Spleen (tissue), 11 donors: ENCODE measurements around the gene CLEC1B. TPM values are rescaled to one million over a fixed set of nuclear protein-coding genes. Genes with fewer than 3 reads are reported as not detected.

Experiments
- DNase-seq: peaks from one replicate; pipeline ENCODE4 v3.0.0-alpha.2; 2020
- H3K27ac ChIP-seq, 8 donors: fragments of 200-600 bp; sonication (generic) in 7 of 8; 1 replicate in 4 of 8; 2 replicates in 4 of 8; pipeline versions ENCODE4 v1.5.0 to v1.8.0; 2016 to 2021; ENCODE audit warnings: inconsistent platforms in 4 of 8, mild to moderate bottlenecking in 4 of 8, moderate library complexity in 1 of 8
- H3K27me3 ChIP-seq, 7 donors: fragments of 200-600 bp; sonication (generic) in 6 of 7; replicated peaks in 1 of 7; 1 replicate in 4 of 7; 2 replicates in 3 of 7; pipeline versions ENCODE4 v1.5.0 to v1.8.0; 2016 to 2021; ENCODE audit warnings: inconsistent platforms in 3 of 7, mild to moderate bottlenecking in 1 of 7
- H3K36me3 ChIP-seq, 6 donors: fragments of 200-600 bp; sonication (generic) in 5 of 6; 1 replicate in 4 of 6; 2 replicates in 2 of 6; pipeline versions ENCODE4 v1.5.0 to v1.8.0; 2016 to 2021; ENCODE audit warnings: inconsistent platforms in 2 of 6
- H3K4me1 ChIP-seq, 6 donors: fragments of 200-600 bp; sonication (generic) in 5 of 6; 1 replicate in 3 of 6; 2 replicates in 3 of 6; pipeline versions ENCODE4 v1.5.0 to v1.8.0; 2016 to 2021; ENCODE audit warnings: inconsistent platforms in 3 of 6
- H3K4me3 ChIP-seq, 8 donors: fragments of 200-600 bp; sonication (generic) in 7 of 8; 1 replicate in 4 of 8; 2 replicates in 4 of 8; pipeline versions ENCODE4 v1.5.0 to v1.8.0; 2016 to 2021; ENCODE audit warnings: inconsistent platforms in 4 of 8, mild to moderate bottlenecking in 4 of 8, moderate library complexity in 2 of 8
- H3K9me3 ChIP-seq, 8 donors: fragments of 200-600 bp; sonication (generic) in 7 of 8; 1 replicate in 4 of 8; 2 replicates in 4 of 8; pipeline versions ENCODE4 v1.5.0 to v1.8.0; 2016 to 2021; ENCODE audit warnings: inconsistent platforms in 4 of 8
- POLR2A ChIP-seq, 3 donors: fragments of 450-650 bp; IDR thresholded peaks; one replicate each; pipeline ENCODE4 v1.5.1; 2017; ENCODE audit warnings: antibody characterized with exemption in 3 of 3, mild to moderate bottlenecking in 1 of 3
- POLR2AphosphoS5 ChIP-seq, 3 donors: sonication (generic); formaldehyde crosslinking; IDR thresholded peaks; one replicate each; pipeline ENCODE4 v1.5.1; 2017; ENCODE audit warnings: antibody characterized with exemption in 3 of 3
- WGBS, 5 donors: extraction: QIAGEN DNeasy Blood & Tissue Kit in 3 of 5; methylation state at CpG; one replicate each; pipeline versions ENCODE4 v1.1.5 to v1.1.7; 2013 to 2018; 5-methylcytosine and 5-hydroxymethylcytosine counted together
- intact Hi-C: fragments of 100-400 bp; cut with DNase I; formaldehyde crosslinking; loops from one replicate; pipeline ENCODE4 v1.15.0; 2023; ENCODE audit warnings: low total_unique reads
- polyA plus RNA-seq, 3 donors: library from polyadenylated mRNA; stranded (reverse); fragments of 200-250 nt; gene quantifications; one replicate each; pipeline ENCODE4 v1.2.1, GENCODE V29; 2013
- total RNA-seq, 7 donors: library from RNA; depleted of rRNA in 3 of 7; stranded (reverse); fragments of >200 nt in 3 of 7; fragmentation: NEBNext Ultra II Directional in 4 of 7; extraction: Animal tissue kit (Norgen Biotek cat#: 25700) in 4 of 7; gene quantifications; one replicate each; pipeline versions ENCODE4 v1.1.0 to v1.2.1, GENCODE V29; 2016 to 2021
- TF ChIP-seq, protein P1 (sequence below), 11 experiments: fragments of 200-600 bp in 7 of 11; fragments of 450-650 bp in 4 of 11; sonication (generic) in 4 of 11; IDR thresholded peaks in 8 of 11; conservative IDR thresholded peaks in 3 of 11; 1 replicate in 7 of 11; 2 replicates in 4 of 11; pipeline versions ENCODE4 v1.4.0 to v1.8.0; 2016 to 2021; ENCODE audit warnings: antibody characterized with exemption in 11 of 11, inconsistent platforms in 4 of 11, mild to moderate bottlenecking in 1 of 11
- donor health status: healthy with polysubstance abuse.
- donor health status: DM: no; HTN: no; CAD: no; lungs with moderate emphysema.
- donor health status: DM: no; HTN: no; CAD: no.
- donor health status: Bipolar disorder and iron deficiency.
- donor health status: healthy.
- donor health status: DM: no; HTN: no; CAD: no.
- donor health status: DM: yes; HTN: yes; CAD: no.

Gene CLEC1B
- total and polyA plus RNA-seq, 10 donors: 0.67 to 7.7 (median 2.3) TPM

DNA sequence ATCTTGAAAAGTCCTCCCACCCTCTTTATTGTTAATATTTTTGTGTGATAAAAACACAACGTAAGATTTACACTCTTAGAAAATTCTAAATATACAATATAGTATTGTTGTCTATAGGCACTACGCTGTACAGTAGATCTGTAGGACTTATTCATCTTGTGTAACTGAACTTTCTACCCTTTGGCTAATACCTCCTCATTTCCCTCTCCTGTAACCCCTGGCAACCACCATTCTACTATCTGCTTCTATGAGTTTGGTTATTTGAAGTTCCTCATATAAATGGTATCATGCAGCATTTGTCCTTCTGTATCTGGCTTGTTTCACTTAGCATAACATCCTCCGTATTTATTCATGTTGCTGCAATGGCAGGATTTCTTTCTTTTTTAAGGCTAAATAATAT, 26.3 kb upstream of the CLEC1B start:
- TF ChIP-seq, protein P1, sequence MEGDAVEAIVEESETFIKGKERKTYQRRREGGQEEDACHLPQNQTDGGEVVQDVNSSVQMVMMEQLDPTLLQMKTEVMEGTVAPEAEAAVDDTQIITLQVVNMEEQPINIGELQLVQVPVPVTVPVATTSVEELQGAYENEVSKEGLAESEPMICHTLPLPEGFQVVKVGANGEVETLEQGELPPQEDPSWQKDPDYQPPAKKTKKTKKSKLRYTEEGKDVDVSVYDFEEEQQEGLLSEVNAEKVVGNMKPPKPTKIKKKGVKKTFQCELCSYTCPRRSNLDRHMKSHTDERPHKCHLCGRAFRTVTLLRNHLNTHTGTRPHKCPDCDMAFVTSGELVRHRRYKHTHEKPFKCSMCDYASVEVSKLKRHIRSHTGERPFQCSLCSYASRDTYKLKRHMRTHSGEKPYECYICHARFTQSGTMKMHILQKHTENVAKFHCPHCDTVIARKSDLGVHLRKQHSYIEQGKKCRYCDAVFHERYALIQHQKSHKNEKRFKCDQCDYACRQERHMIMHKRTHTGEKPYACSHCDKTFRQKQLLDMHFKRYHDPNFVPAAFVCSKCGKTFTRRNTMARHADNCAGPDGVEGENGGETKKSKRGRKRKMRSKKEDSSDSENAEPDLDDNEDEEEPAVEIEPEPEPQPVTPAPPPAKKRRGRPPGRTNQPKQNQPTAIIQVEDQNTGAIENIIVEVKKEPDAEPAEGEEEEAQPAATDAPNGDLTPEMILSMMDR (IDR thresholded peaks at IDR 0.05 in 8 of 11, conservative IDR thresholded peaks at IDR 0.05 in 3 of 11): no peak
- no peak for TF ChIP-seq POLR2A (IDR thresholded peaks at IDR 0.05)
- TF ChIP-seq POLR2AphosphoS5 (IDR thresholded peaks at IDR 0.05): no peak
- Histone ChIP-seq H3K27ac (no peak overlapping the region), H3K27me3 (no peaks in the 10 kb centered on the region), H3K9me3 (peaks cover 0 to 6% (median 0%) of the 10 kb centered on the region in 8 donors), H3K36me3 (no peaks in the 10 kb centered on the region), H3K4me1 (no peaks in the 10 kb centered on the region), H3K4me3 (no peak overlapping the region)
- no peak for DNase-seq
- intact Hi-C loops: no loop called here
- 70 to 95% (median 79%) methylated on average over 3 of the region's 3 CpGs for WGBS, 5 donors

DNA sequence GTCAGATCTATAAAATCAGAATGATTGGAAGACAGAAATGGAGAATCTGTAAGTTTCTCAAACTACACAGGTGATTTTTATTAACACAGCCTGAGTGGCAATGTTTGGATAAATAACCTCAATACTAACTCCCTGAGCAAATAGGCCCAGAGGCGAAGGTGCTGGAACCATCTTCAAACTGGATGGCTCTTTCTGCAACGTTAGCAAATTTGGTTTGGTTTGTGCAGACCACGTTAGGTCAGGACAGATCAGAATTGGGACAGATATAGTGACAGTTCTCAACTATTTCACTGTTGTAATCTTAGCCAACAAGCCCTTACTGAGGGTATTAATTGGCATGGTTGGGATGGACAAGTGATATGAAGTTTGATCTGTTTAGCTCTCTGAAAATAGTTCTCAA, 22.4 kb upstream of the CLEC1B start:
- DNase-seq: no peak
- H3K36me3 ChIP-seq: no peaks in the 10 kb centered on the region
- H3K27me3 ChIP-seq: no peaks in the 10 kb centered on the region
- no peak overlapping the region for H3K27ac ChIP-seq
- TF ChIP-seq POLR2A (IDR thresholded peaks at IDR 0.05) (no peak), POLR2AphosphoS5 (IDR thresholded peaks at IDR 0.05) (no peak)
- TF ChIP-seq, protein P1 (IDR thresholded peaks at IDR 0.05 in 8 of 11, conservative IDR thresholded peaks at IDR 0.05 in 3 of 11): no peak
- intact Hi-C loops: no loop called here
- 58 to 99% (median 86%) methylated on average over 3 of the region's 3 CpGs for WGBS, 5 donors
- H3K9me3 ChIP-seq: peaks cover 0 to 5% (median 0%) of the 10 kb centered on the region in 8 donors
- no peaks in the 10 kb centered on the region for H3K4me1 ChIP-seq
- no peak overlapping the region for H3K4me3 ChIP-seq

DNA sequence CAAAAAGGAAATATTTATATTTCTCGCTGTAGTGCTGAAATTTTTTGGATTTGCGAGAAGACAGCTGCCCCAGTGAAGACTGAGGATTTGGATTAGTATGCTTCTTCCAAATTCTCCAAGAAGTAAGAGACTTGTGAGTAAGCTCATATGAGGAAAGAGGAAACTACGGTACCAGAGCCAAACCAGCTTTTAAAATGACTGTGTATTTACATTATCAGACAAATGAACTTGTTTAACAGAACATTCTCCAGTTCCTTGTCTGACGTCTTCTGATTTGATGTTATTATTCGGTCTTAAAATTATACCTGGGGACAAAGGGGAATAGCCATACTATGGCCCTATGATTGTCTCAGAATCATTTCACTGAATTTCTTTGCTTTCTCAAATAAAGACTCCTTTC, 19.5 kb upstream of the CLEC1B start:
- H3K4me1 ChIP-seq: no peaks in the 10 kb centered on the region
- peaks cover 0 to 4% (median 0%) of the 10 kb centered on the region in 7 donors for H3K27me3 ChIP-seq
- no peak for DNase-seq
- intact Hi-C loops: no loop called here
- no peak overlapping the region for H3K4me3 ChIP-seq
- no peak overlapping the region for H3K27ac ChIP-seq
- no peaks in the 10 kb centered on the region for H3K36me3 ChIP-seq
- TF ChIP-seq POLR2AphosphoS5 (IDR thresholded peaks at IDR 0.05) (no peak), POLR2A (IDR thresholded peaks at IDR 0.05) (no peak)
- TF ChIP-seq, protein P1 (IDR thresholded peaks at IDR 0.05 in 8 of 11, conservative IDR thresholded peaks at IDR 0.05 in 3 of 11): no peak
- 58 to 72% (median 66%) methylated on average over 5 of the region's 5 CpGs for WGBS, 5 donors
- H3K9me3 ChIP-seq: no peaks in the 10 kb centered on the region

DNA sequence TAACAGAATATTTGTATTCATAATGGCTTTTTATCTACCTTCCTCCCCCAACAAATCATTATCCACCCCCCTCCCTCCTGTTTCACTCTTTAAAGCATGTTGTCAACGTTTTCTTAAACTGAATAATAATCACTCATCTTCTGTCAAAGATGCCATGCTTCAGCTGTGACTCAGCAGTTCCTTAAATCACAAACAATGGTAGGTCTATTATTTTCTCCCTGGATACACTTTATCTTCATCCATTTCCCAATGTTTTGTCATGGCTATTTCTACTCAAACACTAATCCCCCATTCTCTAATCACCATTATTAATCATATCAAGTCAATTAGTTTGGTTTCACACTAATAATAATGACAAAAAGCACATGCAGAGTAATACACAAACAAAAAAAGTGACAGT, 18.0 kb upstream of the CLEC1B start:
- no peak for DNase-seq
- H3K36me3 ChIP-seq: no peaks in the 10 kb centered on the region
- intact Hi-C loops: no loop called here
- H3K4me3 ChIP-seq: no peak overlapping the region
- 0 to 4% (median 1%) methylated on average over 1 of the region's 1 CpG for WGBS, 5 donors
- no peak overlapping the region for H3K27ac ChIP-seq
- TF ChIP-seq POLR2A (IDR thresholded peaks at IDR 0.05) (no peak), POLR2AphosphoS5 (IDR thresholded peaks at IDR 0.05) (no peak)
- TF ChIP-seq, protein P1 (IDR thresholded peaks at IDR 0.05 in 8 of 11, conservative IDR thresholded peaks at IDR 0.05 in 3 of 11): no peak
- no peaks in the 10 kb centered on the region for H3K9me3 ChIP-seq
- no peaks in the 10 kb centered on the region for H3K4me1 ChIP-seq
- H3K27me3 ChIP-seq: peaks cover 0 to 4% (median 0%) of the 10 kb centered on the region in 7 donors
